ENCODE measurements around the gene ATP11A. TPM values are rescaled to one million over a fixed set of nuclear protein-coding genes. Genes with fewer than 3 reads are reported as not detected.

The ATP11A gene
- total and polyA plus RNA-seq, 2 donors (not counting 3 experiments of a cell fraction or from before 2014, with no cell fraction given): 16.5 to 88.1 TPM

DNA sequence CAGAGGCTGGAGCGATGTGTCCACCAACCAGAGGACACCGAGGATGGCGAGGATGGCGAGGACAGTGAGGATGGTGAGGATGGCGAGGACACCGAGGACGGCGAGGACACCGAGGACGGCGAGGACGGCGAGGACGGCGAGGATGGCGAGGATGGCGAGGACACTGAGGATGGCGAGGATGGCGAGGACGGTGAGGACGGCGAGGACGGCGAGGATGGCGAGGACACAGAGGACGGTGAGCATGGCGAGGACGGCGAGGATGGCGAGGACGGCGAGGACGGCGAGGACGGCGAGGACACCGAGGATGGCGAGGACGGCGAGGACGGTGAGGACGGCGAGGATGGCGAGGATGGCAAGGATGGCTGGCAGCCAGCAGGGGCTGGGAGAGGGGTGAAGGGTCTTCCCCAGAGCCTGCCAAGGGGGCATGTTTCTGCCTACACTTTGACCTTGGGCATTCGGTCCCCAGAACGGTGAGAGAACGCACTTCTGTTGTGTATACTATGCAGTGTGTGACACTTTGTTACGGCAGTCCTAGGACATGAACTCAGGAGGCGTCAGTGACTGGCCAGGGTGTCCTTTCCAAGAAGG lies 44.4 kb upstream of the ATP11A start:
- Histone ChIP-seq H3K27ac (ENCODE audit: insufficient read depth, low read depth, low read length) (no peak overlapping the region), H3K9me3 (replicated peaks; ENCODE audit: control insufficient read depth, insufficient read depth, low read length) (no peaks in the 10 kb centered on the region), H3K9ac (replicated peaks; ENCODE audit: extremely low read depth, insufficient read depth, low read length) (no peak overlapping the region), H3K9me1 (replicated peaks; ENCODE audit: control insufficient read depth, extremely low read depth, insufficient read depth, low read length) (no peaks in the 10 kb centered on the region), H3K4me1 (ENCODE audit: control insufficient read depth, extremely low read depth, insufficient read depth, low read length) (peaks cover 4% of the 10 kb centered on the region), H2AFZ (ENCODE audit: low read depth, low read length) (no peak overlapping the region), H3K4me2 (ENCODE audit: insufficient read depth, low read length) (no peak overlapping the region), H3K79me2 (ENCODE audit: control insufficient read depth, insufficient read depth, low read length) (no peaks in the 10 kb centered on the region), H4K20me1 (replicated peaks; ENCODE audit: control insufficient read depth, extremely low read depth, insufficient read depth, low read length) (no peaks in the 10 kb centered on the region), H3K4me3 (replicated peaks in 1 of 3; ENCODE audit: insufficient read depth in 1 of 3, low read depth in 1 of 3, low read length in 3 of 3) (no peak overlapping the region), H3K27me3 (ENCODE audit: control insufficient read depth in 2 of 2, insufficient read depth in 2 of 2, low read length in 2 of 2) (no peaks in the 10 kb centered on the region), H3K36me3 (ENCODE audit: control insufficient read depth in 2 of 2, extremely low read depth in 1 of 2, insufficient read depth in 2 of 2, low read length in 2 of 2) (no peaks in the 10 kb centered on the region)
- POLR2A ChIA-PET: no interaction called here
- CTCF ChIA-PET: no interaction called here
- FAIRE-seq (no peak), DNase-seq (ENCODE audit: low read depth, low spot score) (no peak)
- intact Hi-C loops (cut with micrococcal nuclease): no loop called here
- TF ChIP-seq, protein P1, sequence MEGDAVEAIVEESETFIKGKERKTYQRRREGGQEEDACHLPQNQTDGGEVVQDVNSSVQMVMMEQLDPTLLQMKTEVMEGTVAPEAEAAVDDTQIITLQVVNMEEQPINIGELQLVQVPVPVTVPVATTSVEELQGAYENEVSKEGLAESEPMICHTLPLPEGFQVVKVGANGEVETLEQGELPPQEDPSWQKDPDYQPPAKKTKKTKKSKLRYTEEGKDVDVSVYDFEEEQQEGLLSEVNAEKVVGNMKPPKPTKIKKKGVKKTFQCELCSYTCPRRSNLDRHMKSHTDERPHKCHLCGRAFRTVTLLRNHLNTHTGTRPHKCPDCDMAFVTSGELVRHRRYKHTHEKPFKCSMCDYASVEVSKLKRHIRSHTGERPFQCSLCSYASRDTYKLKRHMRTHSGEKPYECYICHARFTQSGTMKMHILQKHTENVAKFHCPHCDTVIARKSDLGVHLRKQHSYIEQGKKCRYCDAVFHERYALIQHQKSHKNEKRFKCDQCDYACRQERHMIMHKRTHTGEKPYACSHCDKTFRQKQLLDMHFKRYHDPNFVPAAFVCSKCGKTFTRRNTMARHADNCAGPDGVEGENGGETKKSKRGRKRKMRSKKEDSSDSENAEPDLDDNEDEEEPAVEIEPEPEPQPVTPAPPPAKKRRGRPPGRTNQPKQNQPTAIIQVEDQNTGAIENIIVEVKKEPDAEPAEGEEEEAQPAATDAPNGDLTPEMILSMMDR (IDR thresholded peaks at IDR 0.05; ENCODE audit: extremely low read depth in 1 of 2, insufficient read depth in 1 of 2, low read depth in 1 of 2, low read length in 2 of 2): no peak
- TF ChIP-seq POLR2A (IDR thresholded peaks at IDR 0.05; ENCODE audit: low read depth, low read length) (no peak), JUN (IDR thresholded peaks at IDR 0.05; ENCODE audit: borderline replicate concordance, insufficient read depth, insufficient read length, low read depth) (no peak), GATA2 (IDR thresholded peaks at IDR 0.05; ENCODE audit: insufficient read depth, insufficient read length, low read depth, low read length) (no peak), EZH2 (IDR thresholded peaks at IDR 0.05; ENCODE audit: borderline replicate concordance, low read depth, low read length, severe bottlenecking) (no peak), FOS (IDR thresholded peaks at IDR 0.05; ENCODE audit: borderline replicate concordance, insufficient read depth, low read length) (no peak), MYC (IDR thresholded peaks at IDR 0.05; ENCODE audit: low read depth, low read length) (no peak), POLR2AphosphoS5 (IDR thresholded peaks at IDR 0.05; ENCODE audit: insufficient read depth, low read depth, low read length) (no peak)
- TF ChIP-seq, protein P2, sequence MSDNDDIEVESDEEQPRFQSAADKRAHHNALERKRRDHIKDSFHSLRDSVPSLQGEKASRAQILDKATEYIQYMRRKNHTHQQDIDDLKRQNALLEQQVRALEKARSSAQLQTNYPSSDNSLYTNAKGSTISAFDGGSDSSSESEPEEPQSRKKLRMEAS (IDR thresholded peaks at IDR 0.05; ENCODE audit: insufficient read depth, insufficient read length): no peak
- dilution Hi-C loops (cut with MboI; ENCODE audit: extremely low pct_ligation_motif_present, low sequenced_read_pairs): no loop called here
- BruUV-seq (replicated peaks): no TSS peak

All from endothelial cell of umbilical vein (primary cell).